ENCODE data around the gene VEPH1. TPM values are rescaled to one million over a fixed set of nuclear protein-coding genes. Genes with fewer than 3 reads are reported as not detected.

Gene VEPH1
- total RNA-seq, 4 donors from 2014 or later: 0.07 TPM; not detected in 3

GRCh38 chr3:157280354-157280753 lies 222.9 kb downstream of the VEPH1 start:
- in situ Hi-C loops (cut with MboI; ENCODE audit: low sequenced_read_pairs in 4 of 4) (no loop called here), intact Hi-C loops (cut with DNase I; ENCODE audit: low total_unique reads) (no loop called here)
- Histone ChIP-seq H3K27ac (no peak overlapping the region), H3K4me1 (no peaks in the 10 kb centered on the region), H3K4me3 (no peak overlapping the region), H3K36me3 (no peaks in the 10 kb centered on the region), H3K9me3 (no peaks in the 10 kb centered on the region), H3K27me3 (no peaks in the 10 kb centered on the region)
- DNase-seq (no peak), ATAC-seq (no peak)
- TF ChIP-seq POLR2A (IDR thresholded peaks at IDR 0.05) (no peak), CTCF (IDR thresholded peaks at IDR 0.05 in 4 of 5, conservative IDR thresholded peaks at IDR 0.05 in 1 of 5) (no peak)

- ATAC-seq (no peak), DNase-seq (no peak)
- no peak overlapping the region for H3K4me3 ChIP-seq
- H3K27me3 ChIP-seq: no peaks in the 10 kb centered on the region
- H3K27ac ChIP-seq: no peak overlapping the region
- H3K36me3 ChIP-seq: no peaks in the 10 kb centered on the region
- in situ Hi-C loops (cut with MboI; ENCODE audit: low sequenced_read_pairs in 4 of 4) (no loop called here), intact Hi-C loops (cut with DNase I; ENCODE audit: low total_unique reads) (no loop called here)
- no peaks in the 10 kb centered on the region for H3K9me3 ChIP-seq
- no peak for TF ChIP-seq CTCF (IDR thresholded peaks at IDR 0.05 in 4 of 5, conservative IDR thresholded peaks at IDR 0.05 in 1 of 5)
- TF ChIP-seq POLR2A (IDR thresholded peaks at IDR 0.05): no peak
- no peaks in the 10 kb centered on the region for H3K4me1 ChIP-seq
Observed at GRCh38 chr3:157279237-157279636, 224.0 kb downstream of the VEPH1 start.

GRCh38 chr3:157276801-157277200 lies 226.4 kb downstream of the VEPH1 start:
- in situ Hi-C loops (cut with MboI; ENCODE audit: low sequenced_read_pairs in 4 of 4) (no loop called here), intact Hi-C loops (cut with DNase I; ENCODE audit: low total_unique reads) (no loop called here)
- DNase-seq (no peak), ATAC-seq (no peak)
- Histone ChIP-seq H3K9me3 (no peaks in the 10 kb centered on the region), H3K4me3 (no peak overlapping the region), H3K27me3 (no peaks in the 10 kb centered on the region), H3K4me1 (no peaks in the 10 kb centered on the region), H3K27ac (no peak overlapping the region), H3K36me3 (no peaks in the 10 kb centered on the region)
- TF ChIP-seq POLR2A (IDR thresholded peaks at IDR 0.05) (no peak), CTCF (IDR thresholded peaks at IDR 0.05 in 4 of 5, conservative IDR thresholded peaks at IDR 0.05 in 1 of 5) (no peak)

GRCh38 chr3:157275832-157276231 lies 227.4 kb downstream of the VEPH1 start:
- no peaks in the 10 kb centered on the region for H3K9me3 ChIP-seq
- no peaks in the 10 kb centered on the region for H3K4me1 ChIP-seq
- no peak for DNase-seq
- in situ Hi-C loops (cut with MboI; ENCODE audit: low sequenced_read_pairs in 4 of 4): no loop called here
- no peak overlapping the region for H3K27ac ChIP-seq
- no peak for TF ChIP-seq POLR2A (IDR thresholded peaks at IDR 0.05)
- TF ChIP-seq CTCF (IDR thresholded peaks at IDR 0.05 in 4 of 5, conservative IDR thresholded peaks at IDR 0.05 in 1 of 5): no peak
- H3K27me3 ChIP-seq: no peaks in the 10 kb centered on the region
- intact Hi-C loops (cut with DNase I; ENCODE audit: low total_unique reads): no loop called here
- no peaks in the 10 kb centered on the region for H3K36me3 ChIP-seq
- no peak overlapping the region for H3K4me3 ChIP-seq
- no peak for ATAC-seq

- no peak for TF ChIP-seq POLR2A (IDR thresholded peaks at IDR 0.05)
- no peak for TF ChIP-seq CTCF (IDR thresholded peaks at IDR 0.05 in 4 of 5, conservative IDR thresholded peaks at IDR 0.05 in 1 of 5)
- ATAC-seq: no peak
- Histone ChIP-seq H3K4me1 (no peaks in the 10 kb centered on the region), H3K27me3 (no peaks in the 10 kb centered on the region), H3K36me3 (no peaks in the 10 kb centered on the region), H3K9me3 (no peaks in the 10 kb centered on the region), H3K27ac (no peak overlapping the region), H3K4me3 (no peak overlapping the region)
- DNase-seq: no peak
- in situ Hi-C loops (cut with MboI; ENCODE audit: low sequenced_read_pairs in 4 of 4): no loop called here
- intact Hi-C loops (cut with DNase I; ENCODE audit: low total_unique reads): no loop called here
Observed at GRCh38 chr3:157274644-157275137, 228.5 kb downstream of the VEPH1 start.

Measured in gastrocnemius medialis (tissue), 4 donors.